GM12874 (cell line): ENCODE data around the gene GPC3.

Source experiments
- TF ChIP-seq, protein P1 (sequence below): IDR thresholded peaks from 2 replicates; pipeline ENCODE4 v1.5.1; 2011; ENCODE audit warnings: low read depth, mild to moderate bottlenecking, control low read depth, low read length, moderate library complexity; ENCODE audit not compliant: insufficient read depth

The GPC3 gene

DNA sequence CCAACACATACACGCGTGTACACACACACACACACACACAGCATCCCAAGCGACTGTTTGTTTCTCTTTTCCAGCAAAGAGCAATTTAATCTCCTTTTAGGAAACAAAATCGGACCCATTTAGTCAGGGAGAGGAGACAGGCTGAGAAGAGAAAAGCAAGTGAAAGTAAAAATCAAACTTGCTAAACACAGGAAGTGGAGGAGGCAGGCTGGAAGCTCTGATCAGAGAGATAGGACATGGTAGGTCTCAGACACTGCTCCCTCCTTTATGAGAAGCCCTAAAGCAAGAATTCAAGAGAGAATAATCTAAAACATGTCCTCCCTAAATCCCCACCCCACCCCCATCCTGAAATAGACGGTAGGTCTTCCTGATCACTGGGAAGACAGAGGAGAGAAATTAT, 62.3 kb downstream of the GPC3 start:
- TF ChIP-seq, protein P1, sequence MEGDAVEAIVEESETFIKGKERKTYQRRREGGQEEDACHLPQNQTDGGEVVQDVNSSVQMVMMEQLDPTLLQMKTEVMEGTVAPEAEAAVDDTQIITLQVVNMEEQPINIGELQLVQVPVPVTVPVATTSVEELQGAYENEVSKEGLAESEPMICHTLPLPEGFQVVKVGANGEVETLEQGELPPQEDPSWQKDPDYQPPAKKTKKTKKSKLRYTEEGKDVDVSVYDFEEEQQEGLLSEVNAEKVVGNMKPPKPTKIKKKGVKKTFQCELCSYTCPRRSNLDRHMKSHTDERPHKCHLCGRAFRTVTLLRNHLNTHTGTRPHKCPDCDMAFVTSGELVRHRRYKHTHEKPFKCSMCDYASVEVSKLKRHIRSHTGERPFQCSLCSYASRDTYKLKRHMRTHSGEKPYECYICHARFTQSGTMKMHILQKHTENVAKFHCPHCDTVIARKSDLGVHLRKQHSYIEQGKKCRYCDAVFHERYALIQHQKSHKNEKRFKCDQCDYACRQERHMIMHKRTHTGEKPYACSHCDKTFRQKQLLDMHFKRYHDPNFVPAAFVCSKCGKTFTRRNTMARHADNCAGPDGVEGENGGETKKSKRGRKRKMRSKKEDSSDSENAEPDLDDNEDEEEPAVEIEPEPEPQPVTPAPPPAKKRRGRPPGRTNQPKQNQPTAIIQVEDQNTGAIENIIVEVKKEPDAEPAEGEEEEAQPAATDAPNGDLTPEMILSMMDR, result no peak

DNA sequence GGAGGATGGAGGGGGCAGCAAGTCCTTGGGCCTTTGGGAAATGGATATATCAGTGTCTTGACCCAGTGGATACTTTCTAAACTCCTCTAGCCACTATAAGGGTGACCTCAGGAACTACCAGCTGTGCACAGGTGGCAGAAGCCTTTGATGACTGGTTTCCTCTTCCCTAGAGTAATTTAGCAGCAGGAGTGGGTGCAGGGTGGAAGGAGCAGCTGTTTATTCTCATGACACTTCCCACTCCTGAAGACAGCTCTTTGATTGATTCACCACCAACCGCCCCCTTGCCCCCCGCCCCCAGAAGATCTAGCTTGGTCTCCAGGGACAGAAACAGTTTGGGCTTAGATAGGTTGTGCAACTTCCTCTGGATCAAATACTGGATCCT, 63.0 kb downstream of the GPC3 start:
- TF ChIP-seq, protein P1, result no peak

DNA sequence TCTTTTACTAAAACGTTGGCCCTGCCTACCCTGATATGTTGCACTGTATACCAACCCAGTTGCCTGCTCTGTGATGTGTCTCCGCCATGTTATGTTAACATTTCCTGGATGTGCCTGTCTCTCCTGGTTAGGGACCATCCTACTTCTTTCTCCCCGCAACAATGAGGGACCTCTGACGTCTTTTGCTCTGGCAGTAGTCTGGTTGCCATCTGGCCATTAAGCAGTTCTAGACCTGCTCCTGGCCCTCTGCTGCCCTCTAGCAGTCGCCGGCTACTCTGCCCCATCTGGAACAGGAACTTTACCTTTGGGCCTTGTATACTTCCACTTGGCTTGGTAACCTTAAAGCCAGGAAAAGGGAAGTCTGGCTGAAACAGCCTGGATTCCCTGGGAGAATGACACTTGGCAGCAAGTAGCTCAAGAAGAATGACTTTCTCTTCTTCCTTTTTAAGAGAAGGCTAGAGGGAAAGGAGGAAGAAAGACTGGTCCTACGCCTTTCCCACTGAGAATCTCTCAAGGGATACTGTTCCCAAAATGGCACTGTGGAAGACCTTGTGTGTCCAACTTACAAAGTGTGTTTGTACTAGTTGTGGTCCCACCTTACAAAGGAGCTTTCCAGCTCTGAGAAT, 63.5 kb downstream of the GPC3 start:
- TF ChIP-seq, protein P1, result peak; percentile 60

DNA sequence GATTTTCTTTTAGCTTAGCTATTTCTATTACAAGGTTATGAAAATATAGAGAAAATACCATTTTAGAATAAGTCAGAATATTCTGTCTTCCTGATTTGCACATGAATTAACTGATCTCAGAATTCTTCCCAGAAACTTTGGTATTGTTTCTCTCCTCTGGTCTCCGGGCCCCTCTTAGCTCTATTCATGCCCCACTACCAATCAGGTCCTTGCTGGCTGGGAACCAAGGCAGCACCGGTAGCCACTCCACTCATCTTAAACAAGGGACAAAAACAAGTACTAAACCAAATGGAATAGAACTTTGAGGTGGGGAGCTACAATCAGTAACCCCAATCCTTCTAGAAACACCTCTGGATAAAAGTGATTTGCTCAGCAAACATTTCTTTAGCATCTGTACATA, 64.3 kb downstream of the GPC3 start:
- TF ChIP-seq, protein P1, result no peak

DNA sequence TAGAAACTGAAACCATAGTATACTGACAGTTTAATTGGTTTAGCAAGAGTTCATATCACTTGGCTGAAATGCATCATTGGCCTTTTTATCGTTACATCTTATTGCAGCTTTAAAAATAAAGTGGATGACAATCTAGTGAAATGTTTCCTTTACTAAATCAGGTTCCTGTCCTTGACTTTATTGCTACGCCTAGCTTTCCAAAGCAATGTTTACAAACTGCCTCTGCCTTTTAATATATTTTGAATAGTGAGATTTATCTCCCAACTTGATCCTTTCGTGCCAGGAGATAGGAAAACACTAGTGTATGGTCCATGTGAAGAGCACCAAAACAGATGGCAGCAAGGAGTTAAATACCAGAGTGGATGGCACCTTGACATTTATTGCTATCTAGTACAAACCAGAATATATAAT, 67.0 kb downstream of the GPC3 start:
- TF ChIP-seq, protein P1, result no peak

DNA sequence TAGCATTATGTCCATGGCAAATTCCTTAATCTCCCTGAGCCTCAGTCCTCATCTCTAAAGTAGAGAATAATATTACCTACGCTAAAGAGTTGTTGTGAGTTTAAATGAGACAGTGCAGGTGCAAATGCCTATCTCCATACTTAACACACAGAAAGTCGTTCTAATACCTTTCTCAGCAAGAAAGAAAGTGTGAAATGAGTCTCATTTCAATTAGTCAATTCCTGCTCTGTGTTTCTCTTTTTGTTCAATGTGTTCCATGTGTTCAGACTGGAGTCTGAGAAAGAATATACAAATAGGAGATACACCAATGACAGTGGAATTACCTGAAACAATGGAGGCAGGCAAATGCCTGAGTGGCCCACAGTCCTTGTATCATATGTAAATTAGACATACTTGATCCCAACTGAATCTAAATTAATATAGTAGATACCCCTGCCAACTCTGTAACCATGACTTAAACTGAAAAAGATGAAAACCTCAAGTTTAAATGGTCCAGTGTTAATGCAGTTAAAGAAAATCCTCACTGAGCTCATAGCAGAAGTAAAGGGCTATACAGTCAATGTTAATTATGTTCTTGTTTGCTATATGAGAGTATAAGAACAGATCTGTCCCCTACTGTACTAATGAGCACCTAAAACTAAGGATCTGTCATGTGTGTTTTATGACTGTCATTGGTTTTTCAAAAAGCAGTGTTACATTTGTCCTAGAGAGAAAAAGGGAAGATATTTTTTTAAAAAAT, 68.2 kb downstream of the GPC3 start:
- TF ChIP-seq, protein P1, result no peak

DNA sequence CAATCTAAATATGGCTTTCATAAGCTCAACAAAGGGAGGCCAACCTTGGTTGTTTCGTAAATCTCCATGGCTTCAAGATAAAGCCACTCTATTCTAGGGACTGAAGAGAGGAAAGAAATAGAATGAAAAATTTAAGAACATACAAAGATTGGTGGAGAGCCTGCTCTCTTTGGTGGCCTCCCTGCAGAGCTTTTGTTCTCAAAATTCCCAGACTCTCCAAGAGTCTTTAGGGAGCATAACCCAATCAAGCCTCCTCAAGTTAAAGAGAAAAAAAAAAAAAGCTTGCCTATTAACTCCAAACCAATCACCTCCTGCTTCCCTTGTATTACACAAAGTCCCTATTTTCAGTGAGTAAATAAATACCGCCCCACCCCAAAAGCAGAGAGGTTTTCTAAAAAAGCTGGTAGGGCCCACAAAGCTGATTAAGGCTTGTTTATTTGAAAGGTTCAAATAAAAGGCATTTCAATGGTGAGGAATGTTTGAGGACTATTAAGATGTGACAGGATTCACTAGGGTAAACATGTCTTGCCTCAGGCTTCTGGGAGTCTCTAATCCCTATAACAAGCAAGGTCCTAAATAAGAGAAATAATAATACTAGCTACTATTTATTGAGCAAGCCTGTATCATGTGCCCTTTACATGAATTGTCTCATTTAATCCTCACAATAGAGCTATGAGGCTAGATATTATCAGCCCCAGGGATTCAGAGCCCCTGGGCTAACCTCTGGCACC, 71.6 kb downstream of the GPC3 start:
- TF ChIP-seq, protein P1, result no peak
